ENCODE results near the gene RBMS2. TPM values are rescaled to one million over a fixed set of nuclear protein-coding genes. Genes with fewer than 3 reads are reported as not detected.
"Not testable (repeated sequence)": the region's sequence is repeated elsewhere in the genome, so short reads cannot be mapped to it uniquely, and the experiment has no call there.

The RBMS2 gene
- polyA plus RNA-seq, 3 donors: 5.1 to 8.2 (median 6.5) TPM

- H3K4me1 ChIP-seq (ENCODE audit: control insufficient read depth in 1 of 2, insufficient read depth in 2 of 2, low read length in 2 of 2); H3K36me3 Mint-ChIP-seq; H3K4me3 ChIP-seq (replicated peaks in 1 of 3; ENCODE audit: low read depth in 2 of 3, low read length in 3 of 3); H3K79me2 ChIP-seq (ENCODE audit: insufficient read depth, low read length); H3K27ac Mint-ChIP-seq; intact Hi-C loops (cut with micrococcal nuclease); H3K27ac ChIP-seq (ENCODE audit: low read depth in 1 of 2, low read length in 2 of 2); H4K20me1 ChIP-seq (ENCODE audit: insufficient read depth, low read length); H3K27me3 ChIP-seq (ENCODE audit: control insufficient read depth in 2 of 2, insufficient read depth in 2 of 2, low read length in 2 of 2); H3K9ac ChIP-seq (ENCODE audit: insufficient read depth, low read length, poor library complexity, severe bottlenecking); H3K4me1 Mint-ChIP-seq; H3K36me3 ChIP-seq (replicated peaks in 1 of 2; ENCODE audit: control insufficient read depth in 1 of 2, insufficient read depth in 2 of 2, low read length in 2 of 2): not testable (repeated sequence)
- no CpG with 5 or more reads among the region's 17 CpGs for WGBS (ENCODE audit: insufficient coverage)
- peaks cover 0 to 13% (median 8%) of the 10 kb centered on the region in 7 donors for H3K9me3 Mint-ChIP-seq
- H2AFZ ChIP-seq (ENCODE audit: insufficient read depth, low read depth, low read length, poor library complexity, severe bottlenecking): peak overlapping the region; percentile 56
- peak in 2 of 3 donors; percentile 27 for DNase-seq
- TF ChIP-seq CTCF (IDR thresholded peaks at IDR 0.05): peak; percentile 43
- peak overlapping the region; percentile 15 for H3K4me2 ChIP-seq (replicated peaks; ENCODE audit: extremely low read depth, low read length, poor library complexity, severe bottlenecking)
- H3K9me3 ChIP-seq (replicated peaks in 1 of 2; ENCODE audit: control insufficient read depth in 1 of 2, insufficient read depth in 1 of 2, low read length in 2 of 2): peaks cover 0 to 14% of the 10 kb centered on the region in 2 donors
- peaks cover 4 to 12% (median 10%) of the 10 kb centered on the region in 3 donors for H3K27me3 Mint-ChIP-seq (ENCODE audit: low read depth in 3 of 3)
- peak overlapping the region; percentile 61 to 65 for H3K4me3 Mint-ChIP-seq
These were observed 24.9 kb upstream of the RBMS2 start for GRCh38 chr12:56496704-56497103.

GRCh38 chr12:56498126-56498902 lies 23.3 kb upstream of the RBMS2 start:
- H3K36me3 ChIP-seq (replicated peaks in 1 of 2; ENCODE audit: control insufficient read depth in 1 of 2, insufficient read depth in 2 of 2, low read length in 2 of 2); H3K9ac ChIP-seq (ENCODE audit: insufficient read depth, low read length, poor library complexity, severe bottlenecking); H3K4me3 ChIP-seq (replicated peaks in 1 of 3; ENCODE audit: low read depth in 2 of 3, low read length in 3 of 3); H3K4me1 ChIP-seq (ENCODE audit: control insufficient read depth in 1 of 2, insufficient read depth in 2 of 2, low read length in 2 of 2); H3K27me3 ChIP-seq (ENCODE audit: control insufficient read depth in 2 of 2, insufficient read depth in 2 of 2, low read length in 2 of 2); DNase-seq; H3K4me3 Mint-ChIP-seq; H3K27me3 Mint-ChIP-seq (ENCODE audit: low read depth in 3 of 3); H3K36me3 Mint-ChIP-seq; H3K27ac Mint-ChIP-seq; H3K4me2 ChIP-seq (replicated peaks; ENCODE audit: extremely low read depth, low read length, poor library complexity, severe bottlenecking); H4K20me1 ChIP-seq (ENCODE audit: insufficient read depth, low read length); H3K4me1 Mint-ChIP-seq; H2AFZ ChIP-seq (ENCODE audit: insufficient read depth, low read depth, low read length, poor library complexity, severe bottlenecking); H3K27ac ChIP-seq (ENCODE audit: low read depth in 1 of 2, low read length in 2 of 2); intact Hi-C loops (cut with micrococcal nuclease); H3K79me2 ChIP-seq (ENCODE audit: insufficient read depth, low read length): not testable (repeated sequence)
- H3K9me3 Mint-ChIP-seq: peaks cover 0 to 10% (median 8%) of the 10 kb centered on the region in 7 donors
- peaks cover 0 to 14% of the 10 kb centered on the region in 2 donors for H3K9me3 ChIP-seq (replicated peaks in 1 of 2; ENCODE audit: control insufficient read depth in 1 of 2, insufficient read depth in 1 of 2, low read length in 2 of 2)
- WGBS (ENCODE audit: insufficient coverage): 85% methylated on average over 6 of the region's 14 CpGs

DNA sequence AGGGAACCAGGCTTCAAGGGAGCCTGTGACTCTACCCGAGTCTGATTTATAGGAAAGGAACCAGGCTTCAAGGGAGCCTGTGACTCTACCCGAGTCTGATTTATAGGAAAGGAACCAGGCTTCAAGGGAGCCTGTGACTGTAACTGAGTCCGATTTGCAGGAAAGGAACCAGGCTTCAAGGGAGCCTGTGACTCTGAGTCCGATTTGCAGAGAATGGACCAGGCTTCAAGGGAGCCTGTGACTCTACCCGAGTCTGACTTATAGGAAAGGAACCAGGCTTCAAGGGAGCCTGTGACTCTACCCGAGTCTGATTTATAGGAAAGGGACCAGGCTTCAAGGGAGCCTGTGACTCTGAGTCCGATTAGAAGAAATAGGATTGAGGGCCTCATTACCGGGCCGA lies 22.2 kb upstream of the RBMS2 start:
- H3K79me2 ChIP-seq (ENCODE audit: insufficient read depth, low read length); H3K27ac ChIP-seq (ENCODE audit: low read depth in 1 of 2, low read length in 2 of 2); H3K36me3 Mint-ChIP-seq; H3K4me1 Mint-ChIP-seq; H3K9ac ChIP-seq (ENCODE audit: insufficient read depth, low read length, poor library complexity, severe bottlenecking); H3K9me3 Mint-ChIP-seq; DNase-seq; H3K4me1 ChIP-seq (ENCODE audit: control insufficient read depth in 1 of 2, insufficient read depth in 2 of 2, low read length in 2 of 2); H3K36me3 ChIP-seq (replicated peaks in 1 of 2; ENCODE audit: control insufficient read depth in 1 of 2, insufficient read depth in 2 of 2, low read length in 2 of 2); H2AFZ ChIP-seq (ENCODE audit: insufficient read depth, low read depth, low read length, poor library complexity, severe bottlenecking); H3K4me3 Mint-ChIP-seq; H3K9me3 ChIP-seq (replicated peaks in 1 of 2; ENCODE audit: control insufficient read depth in 1 of 2, insufficient read depth in 1 of 2, low read length in 2 of 2); H3K4me2 ChIP-seq (replicated peaks; ENCODE audit: extremely low read depth, low read length, poor library complexity, severe bottlenecking); H3K4me3 ChIP-seq (replicated peaks in 1 of 3; ENCODE audit: low read depth in 2 of 3, low read length in 3 of 3); H3K27ac Mint-ChIP-seq; H4K20me1 ChIP-seq (ENCODE audit: insufficient read depth, low read length); H3K27me3 ChIP-seq (ENCODE audit: control insufficient read depth in 2 of 2, insufficient read depth in 2 of 2, low read length in 2 of 2); H3K27me3 Mint-ChIP-seq (ENCODE audit: low read depth in 3 of 3); intact Hi-C loops (cut with micrococcal nuclease): not testable (repeated sequence)
- whole genome bisulfite sequencing (ENCODE audit: insufficient coverage): 91% methylated on average over 8 of the region's 9 CpGs

DNA sequence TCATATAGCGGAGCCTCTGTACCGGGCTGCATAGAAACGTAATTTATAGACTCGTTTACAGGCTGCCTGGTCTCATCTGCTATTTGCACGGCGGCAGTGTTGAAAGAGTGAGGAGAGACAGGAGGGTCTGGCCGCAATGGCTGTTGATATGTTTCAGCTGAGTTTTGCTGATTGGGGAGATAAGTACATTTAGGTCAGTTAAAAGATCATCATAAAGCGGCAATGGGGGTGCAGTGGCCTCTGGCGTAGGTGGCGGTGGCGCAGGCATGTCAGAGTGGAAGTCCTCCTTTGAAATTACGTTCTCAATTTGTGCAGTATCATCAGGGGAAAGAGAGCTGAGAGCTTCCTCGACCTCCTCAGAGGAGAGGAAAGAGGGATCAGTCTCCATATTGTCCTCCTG lies 21.7 kb upstream of the RBMS2 start:
- H2AFZ ChIP-seq (ENCODE audit: insufficient read depth, low read depth, low read length, poor library complexity, severe bottlenecking); H3K27ac Mint-ChIP-seq; H3K4me1 Mint-ChIP-seq; DNase-seq; intact Hi-C loops (cut with micrococcal nuclease); H3K4me3 ChIP-seq (replicated peaks in 1 of 3; ENCODE audit: low read depth in 2 of 3, low read length in 3 of 3); H3K36me3 Mint-ChIP-seq; H3K4me2 ChIP-seq (replicated peaks; ENCODE audit: extremely low read depth, low read length, poor library complexity, severe bottlenecking); H3K79me2 ChIP-seq (ENCODE audit: insufficient read depth, low read length); H3K36me3 ChIP-seq (replicated peaks in 1 of 2; ENCODE audit: control insufficient read depth in 1 of 2, insufficient read depth in 2 of 2, low read length in 2 of 2); H3K9me3 ChIP-seq (replicated peaks in 1 of 2; ENCODE audit: control insufficient read depth in 1 of 2, insufficient read depth in 1 of 2, low read length in 2 of 2); H3K27ac ChIP-seq (ENCODE audit: low read depth in 1 of 2, low read length in 2 of 2); H3K9ac ChIP-seq (ENCODE audit: insufficient read depth, low read length, poor library complexity, severe bottlenecking); H3K4me1 ChIP-seq (ENCODE audit: control insufficient read depth in 1 of 2, insufficient read depth in 2 of 2, low read length in 2 of 2); H3K9me3 Mint-ChIP-seq; H3K27me3 Mint-ChIP-seq (ENCODE audit: low read depth in 3 of 3); H3K4me3 Mint-ChIP-seq; H4K20me1 ChIP-seq (ENCODE audit: insufficient read depth, low read length); H3K27me3 ChIP-seq (ENCODE audit: control insufficient read depth in 2 of 2, insufficient read depth in 2 of 2, low read length in 2 of 2): not testable (repeated sequence)
- WGBS (ENCODE audit: insufficient coverage): 91% methylated on average over 12 of the region's 13 CpGs

Measured in CD14-positive monocyte (primary cell).